ENCODE results near the gene IRGM. TPM values are rescaled to one million over a fixed set of nuclear protein-coding genes. Genes with fewer than 3 reads are reported as not detected.
"Not testable (repeated sequence)": the region's sequence is repeated elsewhere in the genome, so short reads cannot be mapped to it uniquely, and the experiment has no call there.

IRGM gene
- total RNA-seq, 4 donors from 2014 or later, result not detected

GRCh38 chr5:150846654-150847333 is 473 bp downstream of the IRGM start:
- Histone ChIP-seq H3K4me1 (peaks cover 0 to 3% (median 0%) of the 10 kb centered on the region in 4 donors), H3K9me3 (no peaks in the 10 kb centered on the region), H3K36me3 (no peaks in the 10 kb centered on the region), H3K4me3 (peak overlapping the region in 1 of 4 donors; percentile 19), H3K27ac (no peak overlapping the region), H3K27me3 (no peaks in the 10 kb centered on the region)
- WGBS, 2 donors, result 60 to 63% methylated on average over 22 of the region's 22 CpGs
- TF ChIP-seq POLR2A (IDR thresholded peaks at IDR 0.05), result no peak
- TF ChIP-seq CTCF (IDR thresholded peaks at IDR 0.05), result peak; percentile 55 to 84 (median 62)
- TF ChIP-seq EP300 (IDR thresholded peaks at IDR 0.05), result no peak
- DNase-seq (ENCODE audit: low spot score in 2 of 2), result peak in 1 of 2 donors; percentile 79

- Histone ChIP-seq H3K27me3 (no peaks in the 10 kb centered on the region), H3K4me1 (peaks cover 0 to 3% (median 0%) of the 10 kb centered on the region in 4 donors), H3K27ac (no peak overlapping the region), H3K36me3 (no peaks in the 10 kb centered on the region), H3K9me3 (no peaks in the 10 kb centered on the region), H3K4me3 (no peak overlapping the region)
- TF ChIP-seq POLR2A (IDR thresholded peaks at IDR 0.05), result no peak
- TF ChIP-seq EP300 (IDR thresholded peaks at IDR 0.05), result no peak
- TF ChIP-seq CTCF (IDR thresholded peaks at IDR 0.05), result peak in 1 of 5 experiments; percentile 4
- WGBS, 2 donors, result 50 to 57% methylated on average over 5 of the region's 5 CpGs
- no peak for DNase-seq (ENCODE audit: low spot score in 2 of 2)
Measured at GRCh38 chr5:150847334-150847695, 994 bp downstream of the IRGM start.

- H3K4me1 ChIP-seq, result peaks cover 0 to 3% (median 0%) of the 10 kb centered on the region in 4 donors
- H3K4me3 ChIP-seq, result no peak overlapping the region
- H3K27ac ChIP-seq, result no peak overlapping the region
- no peaks in the 10 kb centered on the region for H3K9me3 ChIP-seq
- TF ChIP-seq POLR2A (IDR thresholded peaks at IDR 0.05), result no peak
- TF ChIP-seq EP300 (IDR thresholded peaks at IDR 0.05), result no peak
- no peak for TF ChIP-seq CTCF (IDR thresholded peaks at IDR 0.05)
- DNase-seq (ENCODE audit: low spot score in 2 of 2), result no peak
- no peaks in the 10 kb centered on the region for H3K27me3 ChIP-seq
- WGBS, 2 donors, result 78 to 81% methylated on average over 4 of the region's 4 CpGs
- no peaks in the 10 kb centered on the region for H3K36me3 ChIP-seq
Measured at GRCh38 chr5:150848271-150848670, 1.9 kb downstream of the IRGM start.

GRCh38 chr5:150851039-150851438 is 4.7 kb downstream of the IRGM start:
- Histone ChIP-seq H3K27me3 (no peaks in the 10 kb centered on the region), H3K4me1 (peaks cover 0 to 3% (median 0%) of the 10 kb centered on the region in 4 donors), H3K9me3 (no peaks in the 10 kb centered on the region), H3K27ac (no peak overlapping the region), H3K36me3 (no peaks in the 10 kb centered on the region), H3K4me3 (no peak overlapping the region)
- 72 to 80% methylated on average over 3 of the region's 3 CpGs for WGBS, 2 donors
- no peak for DNase-seq (ENCODE audit: low spot score in 2 of 2)
- TF ChIP-seq EP300 (IDR thresholded peaks at IDR 0.05), result no peak
- no peak for TF ChIP-seq POLR2A (IDR thresholded peaks at IDR 0.05)
- no peak for TF ChIP-seq CTCF (IDR thresholded peaks at IDR 0.05)

GRCh38 chr5:150853561-150853960 is 7.2 kb downstream of the IRGM start:
- TF ChIP-seq POLR2A (IDR thresholded peaks at IDR 0.05) (no peak), CTCF (IDR thresholded peaks at IDR 0.05) (no peak), EP300 (IDR thresholded peaks at IDR 0.05) (no peak)
- H3K36me3 ChIP-seq, result no peaks in the 10 kb centered on the region
- WGBS, 2 donors, result 85 to 92% methylated on average over 2 of the region's 2 CpGs
- no peak overlapping the region for H3K27ac ChIP-seq
- no peaks in the 10 kb centered on the region for H3K9me3 ChIP-seq
- DNase-seq (ENCODE audit: low spot score in 2 of 2), result no peak
- H3K4me1 ChIP-seq, result no peaks in the 10 kb centered on the region
- no peak overlapping the region for H3K4me3 ChIP-seq
- H3K27me3 ChIP-seq, result no peaks in the 10 kb centered on the region

GRCh38 chr5:150856700-150857099 is 10.4 kb downstream of the IRGM start:
- not testable (repeated sequence) for H3K27me3 ChIP-seq; H3K27ac ChIP-seq; DNase-seq (ENCODE audit: low spot score in 2 of 2); H3K4me3 ChIP-seq; H3K4me1 ChIP-seq; H3K9me3 ChIP-seq; H3K36me3 ChIP-seq
- WGBS, 2 donors, result 80 to 91% methylated on average over 3 of the region's 3 CpGs

Measured in tibial nerve (tissue), 4 donors.